Measurements from ENCODE around the gene LRRC40. TPM values are rescaled to one million over a fixed set of nuclear protein-coding genes. Genes with fewer than 3 reads are reported as not detected.
"Not testable (repeated sequence)": the region's sequence is repeated elsewhere in the genome, so short reads cannot be mapped to it uniquely, and the experiment has no call there.

Gene LRRC40
- total RNA-seq, 2 donors from 2014 or later = 21.4 to 24.0 TPM

GRCh38 chr1:70185181-70185580 lies 20.2 kb downstream of the LRRC40 start:
- ATAC-seq (replicated peaks); H3K9me3 Mint-ChIP-seq; H3K27me3 Mint-ChIP-seq; H3K27ac Mint-ChIP-seq; H3K4me3 Mint-ChIP-seq; H3K4me1 Mint-ChIP-seq: not testable (repeated sequence)
- peaks cover 62% of the 10 kb centered on the region for H3K36me3 Mint-ChIP-seq (ENCODE audit: low read depth)

DNA sequence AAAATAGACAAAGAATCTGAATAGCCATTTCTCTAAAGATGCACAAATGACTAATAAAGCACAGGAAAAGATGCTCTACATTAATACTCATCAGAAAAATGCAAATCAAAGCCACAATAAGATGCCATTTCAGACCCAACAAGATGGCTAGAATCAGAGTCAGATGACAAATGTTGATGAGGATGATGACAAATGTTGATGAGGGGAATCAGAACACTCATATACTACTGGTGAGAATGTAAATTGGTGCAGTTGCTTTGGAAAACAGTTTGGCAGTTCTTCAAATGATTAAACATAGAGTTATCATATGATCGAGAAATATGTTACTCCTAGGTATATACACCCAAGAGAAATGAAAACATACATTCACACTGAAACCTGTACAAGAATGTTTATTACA lies 33.9 kb downstream of the LRRC40 start:
- H3K27ac Mint-ChIP-seq = no peak overlapping the region
- peak; percentile 56 for ATAC-seq (replicated peaks)
- H3K4me1 Mint-ChIP-seq = peaks cover 15% of the 10 kb centered on the region
- no peaks in the 10 kb centered on the region for H3K27me3 Mint-ChIP-seq
- H3K9me3 Mint-ChIP-seq = no peaks in the 10 kb centered on the region
- peaks cover 78% of the 10 kb centered on the region for H3K36me3 Mint-ChIP-seq (ENCODE audit: low read depth)
- no peak overlapping the region for H3K4me3 Mint-ChIP-seq

GRCh38 chr1:70169018-70169839 lies 36.1 kb downstream of the LRRC40 start:
- ATAC-seq (replicated peaks) = peak; percentile 75
- H3K9me3 Mint-ChIP-seq = no peaks in the 10 kb centered on the region
- H3K4me1 Mint-ChIP-seq = peaks cover 15% of the 10 kb centered on the region
- peaks cover 76% of the 10 kb centered on the region for H3K36me3 Mint-ChIP-seq (ENCODE audit: low read depth)
- H3K4me3 Mint-ChIP-seq = peak overlapping the region; percentile 17
- no peaks in the 10 kb centered on the region for H3K27me3 Mint-ChIP-seq
- peak overlapping the region; percentile 84 for H3K27ac Mint-ChIP-seq

GRCh38 chr1:70168283-70168682 lies 37.1 kb downstream of the LRRC40 start:
- Mint-ChIP-seq H3K27ac (peak overlapping the region; percentile 84), H3K27me3 (no peaks in the 10 kb centered on the region), H3K36me3 (ENCODE audit: low read depth) (peaks cover 68% of the 10 kb centered on the region), H3K4me3 (no peak overlapping the region), H3K9me3 (no peaks in the 10 kb centered on the region), H3K4me1 (peaks cover 15% of the 10 kb centered on the region)
- no peak for ATAC-seq (replicated peaks)

DNA sequence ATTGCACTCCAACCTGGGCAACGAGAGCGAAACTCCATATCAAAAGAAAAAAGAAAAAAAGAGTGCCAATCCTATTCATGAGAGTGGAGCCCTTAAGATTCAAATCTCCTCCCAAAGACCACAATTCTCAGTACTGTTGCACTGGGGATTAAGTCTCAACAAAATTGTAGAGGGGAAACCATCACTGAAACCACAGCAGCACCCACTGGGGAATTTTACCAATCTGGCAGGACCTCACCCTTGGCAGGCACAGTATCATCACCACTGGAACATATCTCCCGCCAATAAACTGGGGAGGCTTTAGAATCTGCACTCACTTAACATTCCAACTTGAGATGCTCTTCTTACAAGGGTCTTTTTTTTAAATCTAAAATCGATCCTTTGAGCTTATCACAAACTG lies 41.0 kb downstream of the LRRC40 start:
- no peak overlapping the region for H3K4me3 Mint-ChIP-seq
- H3K36me3 Mint-ChIP-seq (ENCODE audit: low read depth) = peaks cover 58% of the 10 kb centered on the region
- no peaks in the 10 kb centered on the region for H3K27me3 Mint-ChIP-seq
- no peak for ATAC-seq (replicated peaks)
- H3K9me3 Mint-ChIP-seq = no peaks in the 10 kb centered on the region
- no peak overlapping the region for H3K27ac Mint-ChIP-seq
- H3K4me1 Mint-ChIP-seq = peaks cover 6% of the 10 kb centered on the region

DNA sequence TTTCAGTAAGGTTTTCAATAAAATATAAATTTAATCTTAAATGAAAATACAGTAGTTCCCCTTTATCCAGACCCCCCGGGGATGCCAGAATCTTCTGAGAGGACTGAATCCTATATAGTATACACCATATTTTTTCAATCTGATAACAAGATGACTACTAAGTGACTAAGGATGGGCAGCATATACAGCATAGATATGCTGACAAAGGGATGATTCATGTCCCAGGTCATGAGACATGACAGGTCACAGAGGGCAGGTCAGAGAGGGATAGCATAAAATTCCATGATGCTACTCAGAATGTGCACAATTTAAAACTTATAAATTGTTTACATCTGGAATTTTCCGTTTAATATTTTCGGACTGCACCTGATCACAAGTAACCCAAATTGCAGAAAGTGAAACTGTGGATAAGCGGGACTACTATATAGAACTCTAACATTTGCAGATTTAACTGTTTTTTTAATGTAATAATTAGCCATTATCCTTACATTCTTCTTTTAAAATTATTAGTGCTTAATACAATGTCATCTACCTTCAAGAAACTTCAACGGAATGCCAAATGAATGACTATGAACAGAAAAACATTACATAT lies 48.8 kb downstream of the LRRC40 start:
- Mint-ChIP-seq H3K36me3 (ENCODE audit: low read depth) (peaks cover 47% of the 10 kb centered on the region), H3K9me3 (no peaks in the 10 kb centered on the region), H3K27me3 (no peaks in the 10 kb centered on the region), H3K4me3 (no peak overlapping the region), H3K27ac (no peak overlapping the region), H3K4me1 (no peaks in the 10 kb centered on the region)
- ATAC-seq (replicated peaks) = peak; percentile 98

DNA sequence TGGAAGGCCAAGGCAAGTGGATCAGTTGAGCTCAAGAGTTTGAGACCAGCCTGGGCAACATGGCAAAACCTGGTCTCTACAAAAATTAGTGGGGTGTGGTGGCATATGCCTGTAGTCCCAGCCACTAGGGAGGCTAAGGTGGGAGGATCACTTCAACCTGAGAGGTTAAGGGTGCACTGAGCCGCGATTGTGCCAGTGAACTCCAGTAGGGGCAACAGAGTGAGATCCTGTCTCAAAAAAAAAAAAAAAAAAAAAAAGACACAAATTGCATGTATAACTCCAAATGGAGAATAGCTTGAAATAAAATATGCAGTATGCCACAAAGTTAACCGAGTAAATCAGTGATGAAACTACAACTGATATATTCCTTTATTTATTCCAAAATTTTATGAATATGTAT lies 51.6 kb downstream of the LRRC40 start:
- H3K27me3 Mint-ChIP-seq = no peaks in the 10 kb centered on the region
- H3K9me3 Mint-ChIP-seq = no peaks in the 10 kb centered on the region
- H3K4me3 Mint-ChIP-seq = no peak overlapping the region
- H3K27ac Mint-ChIP-seq = no peak overlapping the region
- no peak for ATAC-seq (replicated peaks)
- H3K36me3 Mint-ChIP-seq (ENCODE audit: low read depth) = peaks cover 52% of the 10 kb centered on the region
- H3K4me1 Mint-ChIP-seq = no peaks in the 10 kb centered on the region

DNA sequence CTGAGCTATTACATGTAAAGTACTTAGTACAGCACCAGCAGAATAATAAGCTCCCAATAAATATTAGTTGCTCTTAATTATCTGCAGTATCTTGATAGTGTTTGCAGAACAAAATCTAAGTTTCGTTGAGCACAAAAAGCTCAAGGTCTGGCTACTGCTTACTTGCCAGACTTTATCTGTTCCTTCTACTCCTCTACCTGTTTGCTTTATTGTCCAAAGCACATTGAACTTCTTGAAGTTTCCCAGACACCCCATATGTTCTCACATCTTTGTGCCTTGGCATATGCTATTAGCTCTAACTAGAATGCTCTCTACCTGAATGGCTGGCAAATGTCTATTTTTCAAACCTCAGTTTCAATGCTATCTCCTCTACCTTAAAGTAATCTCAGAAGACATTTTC lies 54.9 kb downstream of the LRRC40 start:
- ATAC-seq (replicated peaks) = no peak
- H3K9me3 Mint-ChIP-seq = no peaks in the 10 kb centered on the region
- H3K4me1 Mint-ChIP-seq = no peaks in the 10 kb centered on the region
- H3K27ac Mint-ChIP-seq = no peak overlapping the region
- H3K27me3 Mint-ChIP-seq = no peaks in the 10 kb centered on the region
- H3K4me3 Mint-ChIP-seq = no peak overlapping the region
- H3K36me3 Mint-ChIP-seq (ENCODE audit: low read depth) = peaks cover 80% of the 10 kb centered on the region

DNA sequence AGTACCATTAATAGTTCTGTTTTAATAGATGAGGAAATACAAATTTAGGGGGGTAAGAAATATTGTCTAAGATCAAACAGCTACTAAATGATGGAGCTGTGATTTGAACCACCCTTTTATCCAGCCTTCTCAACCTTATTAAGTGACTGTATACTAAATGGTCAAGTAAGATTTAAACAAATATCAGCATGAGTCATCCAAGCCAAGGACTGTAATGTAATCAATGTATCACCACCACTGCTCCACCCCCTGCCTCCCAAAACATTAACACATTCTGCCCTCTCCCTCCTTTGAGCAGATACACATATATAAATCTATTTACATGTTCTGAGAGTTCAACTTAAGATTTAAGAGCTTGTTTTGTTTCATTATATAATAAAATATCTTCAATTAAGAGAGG lies 58.9 kb downstream of the LRRC40 start:
- Mint-ChIP-seq H3K4me1 (no peaks in the 10 kb centered on the region), H3K9me3 (no peaks in the 10 kb centered on the region), H3K36me3 (ENCODE audit: low read depth) (peaks cover 56% of the 10 kb centered on the region), H3K4me3 (no peak overlapping the region), H3K27me3 (no peaks in the 10 kb centered on the region), H3K27ac (no peak overlapping the region)
- ATAC-seq (replicated peaks) = no peak

DNA sequence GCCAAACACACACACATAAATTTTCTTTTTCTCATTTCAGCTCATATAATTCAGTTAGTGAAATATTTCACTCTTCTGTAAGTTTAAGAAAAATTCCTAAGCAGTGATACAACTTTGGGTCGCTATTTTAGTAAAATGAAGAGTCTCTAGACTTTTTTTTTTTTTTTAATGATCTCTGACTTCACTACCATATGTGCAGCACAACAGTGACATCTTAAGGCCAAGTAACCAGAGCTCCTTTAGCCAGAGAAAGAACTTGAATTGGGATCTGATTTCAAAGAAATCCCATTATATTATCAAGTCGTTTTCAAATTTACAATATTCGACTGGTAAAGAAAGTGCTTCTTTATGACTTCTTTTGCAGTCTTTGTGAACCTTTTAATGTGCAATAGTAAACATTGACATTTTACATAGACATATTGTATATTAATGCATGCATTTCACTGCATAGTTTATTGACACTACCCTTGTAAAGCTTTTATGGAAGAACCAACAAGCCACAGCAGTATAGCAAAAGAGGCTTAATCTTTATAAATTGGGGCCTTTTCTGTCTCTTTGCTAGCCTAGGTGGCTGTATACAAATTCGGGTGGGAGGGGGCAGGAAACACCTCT lies 62.2 kb downstream of the LRRC40 start:
- no peaks in the 10 kb centered on the region for H3K4me1 Mint-ChIP-seq
- H3K27me3 Mint-ChIP-seq = no peaks in the 10 kb centered on the region
- H3K36me3 Mint-ChIP-seq (ENCODE audit: low read depth) = peaks cover 29% of the 10 kb centered on the region
- no peak overlapping the region for H3K4me3 Mint-ChIP-seq
- ATAC-seq (replicated peaks) = no peak
- no peak overlapping the region for H3K27ac Mint-ChIP-seq
- no peaks in the 10 kb centered on the region for H3K9me3 Mint-ChIP-seq

- Mint-ChIP-seq H3K4me1 (no peaks in the 10 kb centered on the region), H3K27me3 (no peaks in the 10 kb centered on the region), H3K9me3 (no peaks in the 10 kb centered on the region), H3K4me3 (no peak overlapping the region), H3K27ac (no peak overlapping the region), H3K36me3 (ENCODE audit: low read depth) (peaks cover 18% of the 10 kb centered on the region)
- no peak for ATAC-seq (replicated peaks)
Observed at GRCh38 chr1:70142075-70142474, 63.3 kb downstream of the LRRC40 start.

- no peak overlapping the region for H3K27ac Mint-ChIP-seq
- no peaks in the 10 kb centered on the region for H3K27me3 Mint-ChIP-seq
- H3K4me3 Mint-ChIP-seq = no peak overlapping the region
- no peaks in the 10 kb centered on the region for H3K4me1 Mint-ChIP-seq
- peaks cover 6% of the 10 kb centered on the region for H3K36me3 Mint-ChIP-seq (ENCODE audit: low read depth)
- ATAC-seq (replicated peaks) = no peak
- H3K9me3 Mint-ChIP-seq = no peaks in the 10 kb centered on the region
Observed at GRCh38 chr1:70140894-70141293, 64.5 kb downstream of the LRRC40 start.

GRCh38 chr1:70140343-70140742 lies 65.0 kb downstream of the LRRC40 start:
- H3K4me1 Mint-ChIP-seq = no peaks in the 10 kb centered on the region
- peaks cover under 1% of the 10 kb centered on the region for H3K36me3 Mint-ChIP-seq (ENCODE audit: low read depth)
- H3K27me3 Mint-ChIP-seq = no peaks in the 10 kb centered on the region
- H3K9me3 Mint-ChIP-seq = no peaks in the 10 kb centered on the region
- no peak overlapping the region for H3K4me3 Mint-ChIP-seq
- ATAC-seq (replicated peaks) = no peak
- H3K27ac Mint-ChIP-seq = no peak overlapping the region

GRCh38 chr1:70134148-70134547 lies 71.2 kb downstream of the LRRC40 start:
- Mint-ChIP-seq H3K27me3 (no peaks in the 10 kb centered on the region), H3K4me1 (no peaks in the 10 kb centered on the region), H3K4me3 (no peak overlapping the region), H3K9me3 (no peaks in the 10 kb centered on the region), H3K36me3 (ENCODE audit: low read depth) (no peaks in the 10 kb centered on the region), H3K27ac (no peak overlapping the region)
- no peak for ATAC-seq (replicated peaks)

DNA sequence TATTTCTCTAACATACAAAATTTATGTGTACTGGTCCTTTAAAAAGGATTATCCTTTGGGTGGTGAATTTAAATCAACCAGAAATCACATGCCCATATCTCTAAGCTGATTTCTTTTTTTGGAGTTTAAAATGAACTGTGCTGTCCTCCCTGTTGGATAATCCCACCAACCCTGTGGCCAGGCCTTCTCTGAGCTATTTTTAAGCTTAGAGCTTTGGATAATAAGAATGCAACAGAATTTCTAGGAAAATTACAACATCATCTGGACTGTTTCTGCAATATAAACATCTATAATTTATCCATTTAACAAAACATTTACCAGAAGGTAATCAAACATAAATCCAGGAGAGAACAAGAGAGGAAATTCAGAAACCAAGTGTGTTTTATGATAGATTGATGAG lies 88.3 kb downstream of the LRRC40 start:
- Mint-ChIP-seq H3K4me3 (no peak overlapping the region), H3K4me1 (no peaks in the 10 kb centered on the region), H3K9me3 (no peaks in the 10 kb centered on the region), H3K27ac (no peak overlapping the region), H3K36me3 (ENCODE audit: low read depth) (no peaks in the 10 kb centered on the region), H3K27me3 (peaks cover 20% of the 10 kb centered on the region)
- no peak for ATAC-seq (replicated peaks)
